ENCODE measurements around the gene OR11H6.
"Not testable (repeated sequence)": the region's sequence is repeated elsewhere in the genome, so short reads cannot be mapped to it uniquely, and the experiment has no call there.

OR11H6 gene

DNA sequence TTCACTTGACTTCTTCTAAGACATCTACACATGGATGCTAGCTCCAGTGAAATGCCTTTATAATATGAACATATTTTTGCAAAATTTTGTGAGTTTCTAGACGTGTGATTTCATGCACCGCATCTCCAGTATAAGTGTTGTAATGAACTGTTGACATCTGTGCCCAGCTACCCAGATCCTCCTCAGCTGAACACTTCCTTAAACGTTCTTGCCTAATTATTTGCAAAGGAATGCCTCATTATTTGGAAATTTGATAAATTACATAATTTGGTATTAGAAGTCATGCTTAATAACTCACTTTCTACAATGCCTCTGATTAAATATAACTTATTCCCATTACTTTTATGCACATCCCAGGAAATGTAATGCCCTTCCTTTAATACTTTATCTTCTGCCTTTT, 18.8 kb upstream of the OR11H6 start:
- no peak for DNase-seq
- Mint-ChIP-seq H3K27me3 (no peaks in the 10 kb centered on the region), H3K36me3 (no peaks in the 10 kb centered on the region), H3K4me1 (no peaks in the 10 kb centered on the region), H3K4me3 (no peak overlapping the region), H3K9me3 (no peaks in the 10 kb centered on the region), H3K27ac (no peak overlapping the region)
- CTCF ChIA-PET: no interaction called here

DNA sequence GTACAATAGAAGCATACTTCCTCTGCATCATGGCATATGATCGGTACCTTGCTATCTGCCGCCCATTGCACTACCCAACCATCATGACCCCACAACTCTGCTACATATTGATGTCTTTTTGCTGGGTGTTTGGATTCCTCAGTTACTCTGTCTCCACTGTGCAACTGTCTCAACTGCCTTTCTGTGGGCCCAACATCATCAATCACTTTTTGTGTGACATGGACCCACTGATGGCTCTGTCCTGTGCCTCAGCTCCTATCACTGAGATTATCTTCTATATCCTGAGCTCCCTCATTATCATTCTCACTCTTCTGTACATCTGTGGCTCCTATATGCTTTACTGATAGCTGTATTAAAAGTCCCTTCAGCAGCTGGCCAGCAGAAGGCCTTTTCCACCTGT, 13.9 kb upstream of the OR11H6 start:
- Mint-ChIP-seq H3K27me3 (no peaks in the 10 kb centered on the region), H3K27ac (no peak overlapping the region), H3K4me1 (no peaks in the 10 kb centered on the region), H3K4me3 (no peak overlapping the region), H3K9me3 (peaks cover 2% of the 10 kb centered on the region), H3K36me3 (no peaks in the 10 kb centered on the region)
- CTCF ChIA-PET: no interaction called here
- DNase-seq: no peak

DNA sequence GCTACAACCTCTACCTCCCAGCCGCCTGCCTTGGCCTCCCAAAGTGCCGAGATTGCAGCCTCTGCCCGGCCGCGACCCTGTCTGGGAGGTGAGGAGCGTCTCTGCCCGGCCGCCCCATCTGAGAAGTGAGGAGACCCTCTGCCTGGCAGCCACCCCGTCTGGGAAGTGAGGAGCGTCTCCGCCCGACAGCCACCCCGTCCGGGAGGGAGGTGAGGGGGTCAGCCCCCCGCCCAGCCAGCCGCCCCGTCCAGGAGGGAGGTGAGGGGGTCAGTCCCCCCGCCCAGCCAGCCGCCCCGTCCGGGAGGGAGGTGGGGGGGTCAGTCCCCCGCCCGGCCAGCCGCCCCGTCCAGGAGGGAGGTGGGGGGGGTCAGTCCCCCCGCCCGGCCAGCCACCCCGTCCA, 11.1 kb upstream of the OR11H6 start:
- H3K27me3 Mint-ChIP-seq, H3K27ac Mint-ChIP-seq, H3K36me3 Mint-ChIP-seq, H3K9me3 Mint-ChIP-seq, H3K4me1 Mint-ChIP-seq, H3K4me3 Mint-ChIP-seq, CTCF ChIA-PET, DNase-seq: not testable (repeated sequence)

DNA sequence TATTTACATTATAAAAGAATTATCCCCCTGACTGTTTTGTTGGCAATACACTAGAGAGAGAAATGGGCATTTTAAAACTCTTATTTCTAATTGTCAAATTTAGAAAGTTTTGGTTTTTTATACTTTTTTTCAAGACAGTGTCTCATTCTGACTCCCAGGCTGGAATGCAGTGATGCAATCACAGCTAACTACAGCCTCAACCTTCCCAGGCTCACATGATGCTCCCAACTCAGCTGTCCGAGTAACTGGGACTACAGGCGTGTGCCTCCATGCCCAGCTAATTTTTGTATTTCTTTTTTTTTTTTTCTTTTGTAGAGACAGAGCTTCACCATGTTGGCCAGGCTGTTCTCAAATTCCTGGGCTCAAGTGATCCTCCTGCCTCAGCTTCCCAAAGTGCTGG, 8.3 kb upstream of the OR11H6 start:
- H3K36me3 Mint-ChIP-seq: no peaks in the 10 kb centered on the region
- H3K27me3 Mint-ChIP-seq: no peaks in the 10 kb centered on the region
- H3K4me1 Mint-ChIP-seq: no peaks in the 10 kb centered on the region
- no peak overlapping the region for H3K4me3 Mint-ChIP-seq
- CTCF ChIA-PET: interaction anchor here (1.4 kb wide), 1 partner anchor 9 kb away, joined by 3 read pairs; no protein-coding TSS in a partner anchor
- H3K9me3 Mint-ChIP-seq: peaks cover 2% of the 10 kb centered on the region
- DNase-seq: no peak
- H3K27ac Mint-ChIP-seq: no peak overlapping the region

DNA sequence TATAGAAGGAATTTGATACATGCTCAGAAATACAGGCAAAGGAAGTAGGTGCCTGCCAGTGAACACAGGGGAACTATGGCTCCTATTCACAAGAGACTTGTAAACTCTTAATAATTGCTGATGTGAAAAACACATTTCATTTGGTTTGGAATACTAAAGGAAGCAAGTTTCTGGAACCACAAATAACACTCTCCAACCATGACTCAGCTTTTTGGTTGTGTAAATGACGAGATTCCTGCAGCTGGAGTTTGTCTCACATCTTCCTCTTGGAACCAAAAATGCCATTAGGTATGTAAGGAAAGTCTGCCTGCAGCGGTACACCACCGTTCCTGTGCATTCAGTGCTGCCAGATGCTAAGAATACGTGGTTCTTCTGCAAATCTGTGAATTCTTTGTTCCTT, 4.5 kb upstream of the OR11H6 start:
- Mint-ChIP-seq H3K9me3 (no peaks in the 10 kb centered on the region), H3K4me3 (no peak overlapping the region), H3K36me3 (no peaks in the 10 kb centered on the region), H3K27ac (no peak overlapping the region), H3K4me1 (no peaks in the 10 kb centered on the region), H3K27me3 (no peaks in the 10 kb centered on the region)
- no peak for DNase-seq
- CTCF ChIA-PET: no interaction called here

DNA sequence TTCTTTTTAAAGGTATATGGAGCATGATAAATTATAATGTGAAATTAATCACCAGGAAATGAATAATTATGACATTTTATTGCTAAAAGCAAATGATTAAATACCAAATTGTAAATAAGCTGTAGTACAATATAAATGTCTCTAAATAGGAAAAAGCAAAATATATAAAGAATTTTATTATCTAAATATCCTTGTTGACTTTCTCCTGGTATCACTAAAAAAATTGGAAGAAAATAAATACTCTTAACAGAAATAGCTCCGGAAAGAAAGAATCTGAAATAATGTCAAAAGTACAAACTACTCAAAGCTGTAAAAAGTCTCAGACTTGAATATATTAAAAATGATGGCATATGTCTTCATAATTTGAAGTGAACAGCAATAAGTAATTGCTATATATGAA, 5.2 kb downstream of the OR11H6 start, which contains the start of gene OR11H7:
OR11H7 (plus strand) TSS at position 301 of the 400 bp plus-strand sequence.
- no peaks in the 10 kb centered on the region for H3K36me3 Mint-ChIP-seq
- no peaks in the 10 kb centered on the region for H3K4me1 Mint-ChIP-seq
- CTCF ChIA-PET: no interaction called here
- no peak within 1 kb of the TSS for H3K4me3 Mint-ChIP-seq
- H3K27me3 Mint-ChIP-seq: no peaks in the 10 kb centered on the region
- peaks cover 4% of the 10 kb centered on the region for H3K9me3 Mint-ChIP-seq
- no peak for DNase-seq
- H3K27ac Mint-ChIP-seq: no peak within 1 kb of the TSS

DNA sequence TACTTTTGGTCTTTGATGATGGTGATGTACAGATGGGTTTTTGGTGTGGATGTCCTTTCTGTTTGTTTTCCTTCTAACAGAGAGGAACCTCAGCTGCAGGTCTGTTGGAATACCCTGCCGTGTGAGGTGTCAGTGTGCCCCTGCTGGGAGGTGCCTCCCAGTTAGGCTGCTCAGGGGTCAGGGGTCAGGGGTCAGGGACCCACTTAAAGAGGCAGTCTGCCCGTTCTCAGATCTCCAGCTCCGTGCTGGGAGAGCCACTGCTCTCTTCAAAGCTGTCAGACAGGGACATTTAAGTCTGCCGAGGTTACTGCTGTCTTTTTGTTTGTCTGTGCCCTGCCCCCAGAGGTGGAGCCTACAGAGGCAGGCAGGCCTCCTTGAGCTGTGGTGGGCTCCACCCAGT, 11.9 kb downstream of the OR11H6 start:
- H3K4me3 Mint-ChIP-seq, DNase-seq, H3K27me3 Mint-ChIP-seq, H3K36me3 Mint-ChIP-seq, H3K27ac Mint-ChIP-seq, H3K4me1 Mint-ChIP-seq, H3K9me3 Mint-ChIP-seq, CTCF ChIA-PET: not testable (repeated sequence)

DNA sequence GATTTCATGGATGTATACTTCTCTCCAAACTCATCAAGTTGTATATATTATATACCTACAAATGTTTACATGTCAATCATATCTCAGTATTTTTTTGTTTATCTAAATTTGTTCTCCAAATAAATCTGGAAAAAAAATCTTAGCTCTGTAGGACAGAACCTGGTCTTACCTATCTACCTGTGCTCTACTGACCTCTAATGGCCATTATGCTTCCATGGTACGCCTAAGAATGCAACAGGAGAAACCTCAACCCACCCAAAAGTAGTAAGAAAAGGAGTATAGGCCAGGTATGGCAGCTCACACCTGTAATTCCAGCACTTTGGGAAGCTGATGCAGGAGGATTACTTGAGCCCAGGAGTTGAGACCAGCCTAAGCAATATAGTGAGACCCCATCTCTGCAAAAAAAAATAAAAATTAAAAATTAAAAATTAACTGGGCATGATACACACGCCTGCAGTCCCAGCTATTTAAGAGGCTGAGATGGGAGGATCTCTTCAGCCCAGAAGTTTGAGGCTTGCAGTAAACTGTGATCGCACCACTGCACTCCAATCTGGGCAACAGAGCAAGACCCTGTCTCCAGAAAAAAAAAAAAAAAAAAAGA, 24.2 kb downstream of the OR11H6 start:
- H3K4me3 Mint-ChIP-seq: no peak overlapping the region
- DNase-seq: no peak
- CTCF ChIA-PET: no interaction called here
- no peaks in the 10 kb centered on the region for H3K4me1 Mint-ChIP-seq
- no peaks in the 10 kb centered on the region for H3K36me3 Mint-ChIP-seq
- H3K27me3 Mint-ChIP-seq: no peaks in the 10 kb centered on the region
- no peaks in the 10 kb centered on the region for H3K9me3 Mint-ChIP-seq
- H3K27ac Mint-ChIP-seq: no peak overlapping the region

DNA sequence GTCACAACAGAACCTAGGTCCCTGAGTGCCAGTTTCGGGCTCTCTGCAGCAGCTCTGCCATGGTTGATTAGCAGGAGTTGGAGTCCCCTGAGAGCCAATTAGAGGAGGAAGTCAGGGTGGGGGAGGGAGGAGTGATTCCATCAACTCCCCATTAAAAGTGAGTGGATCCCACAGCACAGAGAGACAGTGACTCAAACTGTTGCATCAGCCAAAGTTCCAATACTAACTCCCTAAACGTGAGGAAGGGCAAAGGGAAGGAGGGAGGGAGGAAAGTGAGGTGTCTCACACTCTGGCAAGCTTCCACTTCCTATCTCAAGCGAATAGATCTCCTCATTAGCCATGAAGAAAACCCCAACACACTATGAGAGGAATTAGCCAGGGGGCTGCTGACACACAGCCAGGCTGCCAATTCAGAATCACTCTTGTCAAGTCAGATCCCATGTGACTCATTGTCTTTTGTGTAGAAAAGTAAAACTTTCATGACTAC, 39.2 kb downstream of the OR11H6 start:
- CTCF ChIA-PET: no interaction called here
- Mint-ChIP-seq H3K4me3 (no peak overlapping the region), H3K27me3 (no peaks in the 10 kb centered on the region), H3K27ac (no peak overlapping the region), H3K9me3 (peaks cover 2% of the 10 kb centered on the region), H3K36me3 (no peaks in the 10 kb centered on the region), H3K4me1 (no peaks in the 10 kb centered on the region)
- DNase-seq: no peak

DNA sequence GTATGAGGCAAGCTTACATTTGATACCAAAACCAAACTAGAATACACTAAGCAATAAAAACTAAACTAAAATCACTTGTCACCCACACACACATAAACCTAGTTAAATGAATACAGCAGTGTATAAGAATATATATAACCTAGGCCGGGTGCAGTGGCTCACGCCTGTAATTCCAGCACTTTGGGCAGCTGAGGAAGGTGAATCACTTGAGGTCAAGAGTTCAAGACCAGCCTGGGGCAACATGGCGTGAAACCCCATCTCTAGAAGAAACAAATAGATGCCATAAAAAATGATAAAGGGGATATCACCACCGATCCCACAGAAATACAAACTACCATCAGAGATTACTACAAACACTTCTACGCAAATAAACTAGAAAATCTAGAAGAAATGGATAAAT, 40.9 kb downstream of the OR11H6 start:
- not testable (repeated sequence) for H3K27ac Mint-ChIP-seq, H3K4me1 Mint-ChIP-seq

DNA sequence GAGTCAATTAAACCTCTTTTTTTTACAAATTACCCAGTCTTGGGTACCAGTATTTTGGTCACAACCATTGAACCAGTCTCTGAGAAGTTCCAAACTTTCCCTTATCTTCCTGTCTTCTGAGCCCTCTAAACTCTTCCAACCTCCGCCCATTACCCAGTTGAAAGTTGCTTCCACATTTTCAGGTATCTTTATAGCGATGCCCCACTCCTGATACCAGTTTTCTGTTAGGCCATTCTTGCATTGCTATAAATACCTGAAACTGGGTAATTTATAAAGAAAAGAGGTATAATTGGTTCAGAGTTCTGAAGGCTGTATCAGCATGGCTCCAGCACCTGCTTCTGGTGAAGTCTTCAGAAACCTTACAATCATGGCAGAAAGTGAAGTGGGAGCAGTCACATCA, 50.6 kb downstream of the OR11H6 start:
- Mint-ChIP-seq H3K27ac (no peak overlapping the region), H3K9me3 (peaks cover 32% of the 10 kb centered on the region), H3K36me3 (peaks cover 15% of the 10 kb centered on the region), H3K27me3 (no peaks in the 10 kb centered on the region), H3K4me1 (peaks cover 6% of the 10 kb centered on the region), H3K4me3 (no peak overlapping the region)
- DNase-seq: no peak
- CTCF ChIA-PET: no interaction called here

More for the DNA sequence above, 40.9 kb downstream of the OR11H6 start:
- CTCF ChIA-PET, H3K9me3 Mint-ChIP-seq, H3K4me3 Mint-ChIP-seq, H3K27me3 Mint-ChIP-seq, DNase-seq, H3K36me3 Mint-ChIP-seq: not testable (repeated sequence)
